GM23338 (cell line): ENCODE results near the gene RBM19. TPM values are rescaled to one million over a fixed set of nuclear protein-coding genes. Genes with fewer than 3 reads are reported as not detected.

Experiments
- ATAC-seq: fragments of 200-7000 bp; cut with Tn5 transposase; 3 replicates; pipeline ENCODE4 v1.9.1; 2020
- DNase-seq: peaks from one replicate; pipeline ENCODE4 v3.0.0-alpha.2; 2015; ENCODE audit warnings: low spot score
- H2AFZ ChIP-seq: fragments of 200-600 bp; sonication (generic); 2 replicates; pipeline ENCODE4 v1.8.0; 2016; ENCODE audit warnings: antibody characterized with exemption, mild to moderate bottlenecking, moderate library complexity
- H3F3A ChIP-seq: fragments of 200-600 bp; sonication (generic); replicated peaks from 2 replicates; pipeline ENCODE4 v1.8.0; 2017; ENCODE audit warnings: antibody characterized with exemption, mixed run types, low read depth
- H3K27ac ChIP-seq: fragments of 200-600 bp; sonication (generic); 2 replicates; pipeline ENCODE4 v1.6.1; 2016; ENCODE audit warnings: low read depth
- H3K27me3 ChIP-seq: fragments of 200-600 bp; sonication (generic); 2 replicates; pipeline ENCODE4 v1.8.0; 2016; ENCODE audit warnings: mild to moderate bottlenecking, mixed run types, moderate library complexity; ENCODE audit not compliant: insufficient read depth
- H3K36me3 ChIP-seq: fragments of 200-600 bp; sonication (generic); 2 replicates; pipeline ENCODE4 v1.8.0; 2016; ENCODE audit warnings: mild to moderate bottlenecking; ENCODE audit not compliant: insufficient read depth
- H3K4me1 ChIP-seq: fragments of 200-600 bp; sonication (generic); 2 replicates; pipeline ENCODE4 v1.8.0; 2016; ENCODE audit warnings: mild to moderate bottlenecking, moderate library complexity; ENCODE audit not compliant: insufficient read depth
- H3K4me2 ChIP-seq: fragments of 200-600 bp; sonication (generic); 2 replicates; pipeline ENCODE4 v1.7.1; 2017; ENCODE audit warnings: mixed run types
- H3K4me3 ChIP-seq: fragments of 200-600 bp; sonication (generic); 2 replicates; pipeline ENCODE4 v1.6.1; 2016; ENCODE audit warnings: mixed run types
- H3K79me2 ChIP-seq: fragments of 200-600 bp; sonication (generic); replicated peaks from 2 replicates; pipeline ENCODE4 v1.8.0; 2017; ENCODE audit warnings: mild to moderate bottlenecking; ENCODE audit not compliant: insufficient read depth
- H3K9me2 ChIP-seq: fragments of 200-600 bp; sonication (generic); 2 replicates; pipeline ENCODE4 v1.8.0; 2017; ENCODE audit not compliant: insufficient read depth
- H4K20me1 ChIP-seq: fragments of 200-600 bp; sonication (generic); replicated peaks from 2 replicates; pipeline ENCODE4 v1.8.0; 2017; ENCODE audit warnings: mild to moderate bottlenecking; ENCODE audit not compliant: insufficient read depth
- H3K27ac Mint-ChIP-seq: 2 replicates; pipeline ENCODE4 v1.8.0; 2020; ENCODE audit warnings: inconsistent platforms, mild to moderate bottlenecking, moderate library complexity, mixed read lengths
- H3K27me3 Mint-ChIP-seq: 3 replicates; pipeline ENCODE4 v1.8.0; 2022; ENCODE audit warnings: low read depth, mild to moderate bottlenecking, moderate library complexity, mixed read lengths, inconsistent platforms; ENCODE audit not compliant: insufficient read depth, poor library complexity
- H3K36me3 Mint-ChIP-seq: 3 replicates; pipeline ENCODE4 v1.8.0; 2021; ENCODE audit warnings: low read depth, mild to moderate bottlenecking, inconsistent platforms, moderate library complexity, mixed read lengths
- H3K4me1 Mint-ChIP-seq: 3 replicates; pipeline ENCODE4 v1.8.0; 2020; ENCODE audit warnings: mild to moderate bottlenecking, inconsistent platforms, mixed read lengths
- H3K4me3 Mint-ChIP-seq: 3 replicates; pipeline ENCODE4 v1.8.0; 2021; ENCODE audit warnings: moderate library complexity, mild to moderate bottlenecking, inconsistent platforms, mixed read lengths
- H3K9me3 Mint-ChIP-seq: 3 replicates; pipeline ENCODE4 v1.8.0; 2020; ENCODE audit warnings: moderate library complexity, mild to moderate bottlenecking, inconsistent platforms, mixed read lengths
- CREB1 ChIP-seq: fragments of 250-450 bp; sonication (Bioruptor Pico); IDR thresholded peaks from 2 replicates; pipeline ENCODE4 v1.5.0; 2020; ENCODE audit warnings: low read depth, mild to moderate bottlenecking, moderate library complexity
- ETS1 ChIP-seq: IDR thresholded peaks from 2 replicates; pipeline ENCODE4 v1.6.1; 2016; ENCODE audit warnings: antibody characterized with exemption
- JUNB ChIP-seq: IDR thresholded peaks from one replicate; pipeline ENCODE4 v1.6.1; 2016; ENCODE audit warnings: antibody characterized with exemption; ENCODE audit not compliant: unreplicated experiment
- NANOG ChIP-seq: IDR thresholded peaks from 2 replicates; pipeline ENCODE4 v1.6.1; 2016; ENCODE audit warnings: antibody characterized with exemption, borderline replicate concordance
- POLR2AphosphoS5 ChIP-seq: IDR thresholded peaks from 2 replicates; pipeline ENCODE4 v1.6.1; 2016; ENCODE audit warnings: antibody characterized with exemption, low read depth
- REST ChIP-seq: IDR thresholded peaks from one replicate; pipeline ENCODE4 v1.6.1; 2018; ENCODE audit warnings: antibody characterized with exemption; ENCODE audit not compliant: unreplicated experiment
- STAT1 ChIP-seq: IDR thresholded peaks from one replicate; pipeline ENCODE4 v1.6.1; 2016; ENCODE audit warnings: antibody characterized with exemption; ENCODE audit not compliant: unreplicated experiment
- ZNF114 ChIP-seq: fragments of 250-450 bp; sonication (Bioruptor Pico); IDR thresholded peaks from 2 replicates; pipeline ENCODE4 v1.5.0; 2020; ENCODE audit warnings: mild to moderate bottlenecking, moderate library complexity
- ZNF331 ChIP-seq: fragments of 250-450 bp; sonication (Bioruptor Pico); IDR thresholded peaks from 2 replicates; pipeline ENCODE4 v1.5.0; 2020; ENCODE audit warnings: low read depth, mild to moderate bottlenecking, moderate library complexity
- ZNF462 ChIP-seq: fragments of 250-450 bp; sonication (Bioruptor Pico); IDR thresholded peaks from 2 replicates; pipeline ENCODE4 v1.5.0; 2020; ENCODE audit warnings: mild to moderate bottlenecking, moderate library complexity
- polyA plus RNA-seq: library from polyadenylated mRNA; unstranded; fragments of >200 nt; fragmentation: Nextera tagmentation; extraction: Ambion mirVana; gene quantifications from 2 replicates; pipeline ENCODE4 v1.2.1, GENCODE V29; 2016
- total RNA-seq: library from RNA; depleted of rRNA; stranded (reverse); fragments of >200 nt; shearing (Covaris generic); gene quantifications from 2 replicates; pipeline ENCODE4 v1.2.3, GENCODE V29; 2014

RBM19 gene
- total and polyA plus RNA-seq, 2 experiments from 2014 or later, result 43.4 to 56.7 TPM

DNA sequence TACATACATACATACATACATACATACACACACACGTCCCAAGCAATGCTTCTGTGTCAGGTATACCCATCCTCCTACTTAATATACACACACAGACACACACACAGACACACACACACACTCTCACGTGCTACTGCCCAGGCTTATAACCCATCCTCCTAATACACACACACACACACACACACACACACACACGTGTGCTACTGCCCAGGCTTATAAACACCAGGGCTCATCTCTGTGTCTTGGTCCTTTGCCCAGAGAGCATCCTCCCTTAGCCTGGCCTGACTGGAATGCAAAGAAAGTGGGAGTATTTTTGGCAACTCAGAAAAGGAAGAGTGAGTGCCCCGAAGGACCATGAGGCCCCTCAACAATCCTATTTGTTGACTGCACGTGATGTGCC, 129.0 kb downstream of the RBM19 start (continued):
- TF ChIP-seq ZNF462 (CRISPR knock-in tag) (no peak), REST (no peak), POLR2AphosphoS5 (no peak)

GRCh38 chr12:113835896-113836295, 130.2 kb downstream of the RBM19 start:
- DNase-seq (no peak), ATAC-seq (no peak)
- H3K27ac ChIP-seq, result no peak overlapping the region
- H3K27me3 ChIP-seq, result no peaks in the 10 kb centered on the region
- no peak overlapping the region for H2AFZ ChIP-seq
- H3K79me2 ChIP-seq, result no peaks in the 10 kb centered on the region
- H3K4me3 ChIP-seq, result no peak overlapping the region
- Mint-ChIP-seq H3K9me3 (no peaks in the 10 kb centered on the region), H3K27me3 (peaks cover 1% of the 10 kb centered on the region), H3K27ac (no peak overlapping the region), H3K4me3 (no peak overlapping the region), H3K4me1 (peaks cover 9% of the 10 kb centered on the region; the same call in 2 of the 3 replicates), H3K36me3 (no peaks in the 10 kb centered on the region; the same call in 2 of the 3 replicates)
- no peaks in the 10 kb centered on the region for H3K36me3 ChIP-seq
- H4K20me1 ChIP-seq, result no peaks in the 10 kb centered on the region
- no peaks in the 10 kb centered on the region for H3K9me2 ChIP-seq
- no peaks in the 10 kb centered on the region for H3F3A ChIP-seq
- no peak overlapping the region for H3K4me2 ChIP-seq
- H3K4me1 ChIP-seq, result no peaks in the 10 kb centered on the region
- no peak for TF ChIP-seq REST
- no peak for TF ChIP-seq CREB1
- no peak for TF ChIP-seq ETS1
- TF ChIP-seq ZNF114 (CRISPR knock-in tag), result no peak
- no peak for TF ChIP-seq ZNF331
- no peak for TF ChIP-seq JUNB
- no peak for TF ChIP-seq NANOG
- TF ChIP-seq STAT1, result no peak
